Endothelial cell (in vitro differentiated cells): ENCODE results near the gene ARHGEF33. TPM values are rescaled to one million over a fixed set of nuclear protein-coding genes. Genes with fewer than 3 reads are reported as not detected.

Experiments
- DNase-seq: peaks from one replicate; pipeline ENCODE4 v3.0.0; 2021; ENCODE audit warnings: low spot score
- H3K27ac Mint-ChIP-seq: one replicate; pipeline ENCODE4 v1.8.0; 2021; ENCODE audit warnings: mixed read lengths, inconsistent platforms; ENCODE audit not compliant: unreplicated experiment
- H3K27me3 Mint-ChIP-seq: one replicate; pipeline ENCODE4 v1.8.0; 2021; ENCODE audit warnings: mild to moderate bottlenecking, moderate library complexity, mixed read lengths, inconsistent platforms; ENCODE audit not compliant: unreplicated experiment
- H3K36me3 Mint-ChIP-seq: one replicate; pipeline ENCODE4 v1.8.0; 2021; ENCODE audit warnings: mild to moderate bottlenecking, low read depth, mixed read lengths, inconsistent platforms; ENCODE audit not compliant: unreplicated experiment
- H3K4me1 Mint-ChIP-seq: one replicate; pipeline ENCODE4 v1.8.0; 2021; ENCODE audit warnings: mild to moderate bottlenecking, mixed read lengths, inconsistent platforms; ENCODE audit not compliant: unreplicated experiment
- H3K4me3 Mint-ChIP-seq: one replicate; pipeline ENCODE4 v1.8.0; 2021; ENCODE audit warnings: mild to moderate bottlenecking, mixed read lengths, inconsistent platforms; ENCODE audit not compliant: unreplicated experiment
- H3K9me3 Mint-ChIP-seq: one replicate; pipeline ENCODE4 v1.8.0; 2021; ENCODE audit warnings: mixed read lengths, inconsistent platforms; ENCODE audit not compliant: unreplicated experiment
- total RNA-seq: library from RNA; stranded (reverse); fragmentation: NEBNext Ultra II Directional; extraction: Animal tissue kit (Norgen Biotek cat#: 25700); gene quantifications from one replicate; pipeline ENCODE4 v1.2.1, GENCODE V29; 2021; ENCODE audit not compliant: unreplicated experiment
- TF ChIP-seq, protein P1 (sequence below): fragments of 200-600 bp; sonication (generic); IDR thresholded peaks from one replicate; pipeline ENCODE4 v1.5.0; 2021; ENCODE audit warnings: antibody characterized with exemption; ENCODE audit not compliant: unreplicated experiment

The ARHGEF33 gene
- total RNA-seq, 1 donor from 2014 or later: 0.69 TPM

DNA sequence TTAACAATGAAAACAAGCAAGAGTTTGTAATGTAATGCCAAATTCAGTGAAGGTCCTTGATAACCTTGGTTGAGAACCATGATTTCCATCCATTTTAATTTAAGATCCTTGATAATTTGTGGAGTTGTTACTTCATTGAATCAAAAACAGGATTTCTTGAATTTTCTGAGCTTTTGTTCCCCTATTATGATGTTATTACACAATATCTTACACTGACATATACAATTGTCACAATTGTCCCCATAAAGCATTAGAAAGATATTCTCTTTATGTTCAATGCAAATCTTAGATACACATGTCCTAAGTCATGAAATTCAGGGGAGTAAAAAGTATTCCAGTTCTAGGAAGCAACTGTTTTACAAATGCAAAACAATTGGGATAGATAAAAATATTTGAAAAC lies 83.6 kb downstream of the ARHGEF33 start:
- DNase-seq: no peak
- no peaks in the 10 kb centered on the region for H3K36me3 Mint-ChIP-seq
- TF ChIP-seq, protein P1, sequence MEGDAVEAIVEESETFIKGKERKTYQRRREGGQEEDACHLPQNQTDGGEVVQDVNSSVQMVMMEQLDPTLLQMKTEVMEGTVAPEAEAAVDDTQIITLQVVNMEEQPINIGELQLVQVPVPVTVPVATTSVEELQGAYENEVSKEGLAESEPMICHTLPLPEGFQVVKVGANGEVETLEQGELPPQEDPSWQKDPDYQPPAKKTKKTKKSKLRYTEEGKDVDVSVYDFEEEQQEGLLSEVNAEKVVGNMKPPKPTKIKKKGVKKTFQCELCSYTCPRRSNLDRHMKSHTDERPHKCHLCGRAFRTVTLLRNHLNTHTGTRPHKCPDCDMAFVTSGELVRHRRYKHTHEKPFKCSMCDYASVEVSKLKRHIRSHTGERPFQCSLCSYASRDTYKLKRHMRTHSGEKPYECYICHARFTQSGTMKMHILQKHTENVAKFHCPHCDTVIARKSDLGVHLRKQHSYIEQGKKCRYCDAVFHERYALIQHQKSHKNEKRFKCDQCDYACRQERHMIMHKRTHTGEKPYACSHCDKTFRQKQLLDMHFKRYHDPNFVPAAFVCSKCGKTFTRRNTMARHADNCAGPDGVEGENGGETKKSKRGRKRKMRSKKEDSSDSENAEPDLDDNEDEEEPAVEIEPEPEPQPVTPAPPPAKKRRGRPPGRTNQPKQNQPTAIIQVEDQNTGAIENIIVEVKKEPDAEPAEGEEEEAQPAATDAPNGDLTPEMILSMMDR: no peak
- H3K4me1 Mint-ChIP-seq: peaks cover 7% of the 10 kb centered on the region
- H3K9me3 Mint-ChIP-seq: no peaks in the 10 kb centered on the region
- H3K4me3 Mint-ChIP-seq: no peak overlapping the region
- H3K27ac Mint-ChIP-seq: no peak overlapping the region
- peaks cover 1% of the 10 kb centered on the region for H3K27me3 Mint-ChIP-seq

DNA sequence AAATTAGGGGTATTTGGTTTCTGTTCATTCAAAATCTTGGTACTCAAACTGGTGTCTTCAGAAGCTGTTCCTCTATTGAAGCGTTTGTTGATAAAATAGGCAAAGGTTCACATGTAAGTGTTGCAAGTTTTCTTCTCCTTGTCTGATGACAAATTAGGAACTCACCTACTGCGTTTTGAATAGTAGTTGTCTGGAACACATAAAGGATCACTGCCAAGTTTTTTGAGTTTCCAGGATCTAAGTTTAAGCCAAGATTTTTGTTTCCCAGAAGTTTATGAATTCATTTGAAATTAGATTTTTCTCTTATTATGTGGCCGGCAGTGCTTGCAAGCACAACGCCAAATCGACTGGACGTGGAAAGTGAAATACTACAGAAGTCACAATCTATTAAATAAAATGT lies 85.4 kb downstream of the ARHGEF33 start:
- Mint-ChIP-seq H3K9me3 (no peaks in the 10 kb centered on the region), H3K27ac (no peak overlapping the region), H3K36me3 (no peaks in the 10 kb centered on the region), H3K4me1 (peaks cover 13% of the 10 kb centered on the region), H3K27me3 (no peaks in the 10 kb centered on the region), H3K4me3 (no peak overlapping the region)
- DNase-seq: no peak
- TF ChIP-seq, protein P1: no peak

DNA sequence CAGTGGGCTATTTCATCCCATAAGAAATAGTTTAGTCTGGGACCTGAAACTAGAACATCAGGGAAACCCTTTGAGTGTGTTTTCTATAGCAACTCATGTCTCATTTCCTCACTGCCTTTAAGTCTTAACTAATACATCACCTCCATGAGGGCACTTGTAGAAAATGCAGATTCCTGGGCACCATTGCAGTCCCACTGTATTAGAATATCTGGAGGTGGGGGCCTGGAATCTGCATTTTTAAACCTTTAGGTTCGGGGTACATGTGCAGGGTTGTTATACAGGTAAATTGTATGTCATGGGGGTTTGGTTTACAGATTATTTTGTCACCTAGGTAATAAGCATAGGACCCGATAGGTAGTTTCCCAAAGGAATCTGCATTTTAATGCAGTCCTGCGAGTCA lies 87.4 kb downstream of the ARHGEF33 start:
- Mint-ChIP-seq H3K36me3 (no peaks in the 10 kb centered on the region), H3K27ac (no peak overlapping the region)
- TF ChIP-seq, protein P1: no peak

DNA sequence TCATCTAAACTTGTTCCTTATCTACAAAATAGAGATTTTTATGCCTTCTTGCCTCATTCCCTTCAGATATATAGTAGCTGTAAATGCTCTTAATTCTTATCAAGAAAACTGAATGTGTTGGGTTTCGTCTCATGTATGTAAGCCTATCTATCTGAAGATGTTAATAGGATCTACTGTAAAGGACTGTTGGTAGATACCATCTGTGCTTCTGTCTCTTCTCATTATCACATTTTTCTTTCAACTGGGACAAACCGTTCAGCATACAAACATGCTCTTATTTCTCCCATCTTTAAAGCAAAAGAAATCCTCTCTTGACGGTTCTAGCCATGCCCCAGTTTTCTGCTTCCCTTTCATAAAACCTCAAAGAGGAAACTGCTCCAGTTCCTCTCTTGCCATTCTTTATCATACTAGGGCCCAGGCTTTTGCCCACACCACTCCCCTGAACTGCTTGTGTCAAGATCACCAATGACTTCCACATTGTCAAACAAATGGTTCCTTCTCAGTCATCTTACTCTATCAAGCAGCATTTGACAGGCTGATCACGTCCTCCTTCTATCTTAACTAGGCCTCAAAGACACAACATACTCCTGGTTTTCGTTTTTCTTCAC lies 88.7 kb downstream of the ARHGEF33 start:
- no peaks in the 10 kb centered on the region for H3K27me3 Mint-ChIP-seq
- no peaks in the 10 kb centered on the region for H3K36me3 Mint-ChIP-seq
- TF ChIP-seq, protein P1: no peak
- no peak for DNase-seq
- no peak overlapping the region for H3K4me3 Mint-ChIP-seq
- H3K9me3 Mint-ChIP-seq: no peaks in the 10 kb centered on the region
- H3K27ac Mint-ChIP-seq: no peak overlapping the region
- peaks cover 13% of the 10 kb centered on the region for H3K4me1 Mint-ChIP-seq

More for the DNA sequence above, 87.4 kb downstream of the ARHGEF33 start:
- no peak for DNase-seq
- Mint-ChIP-seq H3K27me3 (no peaks in the 10 kb centered on the region), H3K9me3 (no peaks in the 10 kb centered on the region), H3K4me1 (peaks cover 13% of the 10 kb centered on the region), H3K4me3 (no peak overlapping the region)

DNA sequence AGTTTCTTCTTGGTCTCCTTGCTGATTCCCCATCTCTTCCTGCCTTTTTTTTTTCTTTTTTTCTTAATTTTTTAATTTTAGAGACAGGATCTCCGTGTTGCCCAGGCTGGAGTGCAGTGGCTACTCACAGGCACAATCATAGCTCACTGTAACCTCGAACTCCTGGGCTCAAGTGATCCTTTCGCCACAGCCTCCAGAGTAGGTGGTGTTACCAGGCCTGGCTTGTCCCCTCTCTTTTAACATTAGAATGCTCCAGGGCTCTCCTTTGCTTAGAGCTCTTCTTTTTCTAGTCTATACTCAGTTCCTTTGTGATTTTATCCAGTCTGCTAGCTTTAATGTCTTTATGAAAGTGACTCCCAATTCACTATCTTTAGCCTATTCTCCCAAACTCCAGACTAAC lies 89.2 kb downstream of the ARHGEF33 start:
- TF ChIP-seq, protein P1: no peak
- Mint-ChIP-seq H3K4me3 (no peak overlapping the region), H3K36me3 (no peaks in the 10 kb centered on the region), H3K27ac (no peak overlapping the region), H3K4me1 (peaks cover 13% of the 10 kb centered on the region), H3K27me3 (no peaks in the 10 kb centered on the region), H3K9me3 (no peaks in the 10 kb centered on the region)
- DNase-seq: no peak
